HL-60 (cell line): ENCODE results near the gene BTG4.

Source experiments
- CTCF ChIP-seq: IDR thresholded peaks from one replicate; pipeline ENCODE4 v1.5.1; 2011; ENCODE audit warnings: low read length, control low read depth, inconsistent platforms; ENCODE audit not compliant: insufficient read depth
- GABPA ChIP-seq: IDR thresholded peaks from 2 replicates; pipeline ENCODE4 v1.6.1; 2012; ENCODE audit warnings: low read depth
- POLR2AphosphoS5 ChIP-seq: IDR thresholded peaks from 2 replicates; pipeline ENCODE4 v1.6.1; 2012; ENCODE audit warnings: low read depth
- REST ChIP-seq: IDR thresholded peaks from 2 replicates; pipeline ENCODE4 v1.6.1; 2012; ENCODE audit warnings: low read depth; ENCODE audit not compliant: insufficient replicate concordance

GRCh38 chr11:111462329-111462728, 49.9 kb downstream of the BTG4 start:
- TF ChIP-seq CTCF: no peak
- no peak for TF ChIP-seq POLR2AphosphoS5
- no peak for TF ChIP-seq GABPA
- no peak for TF ChIP-seq REST
